ENCODE measurements around the gene ZNF487. TPM values are rescaled to one million over a fixed set of nuclear protein-coding genes. Genes with fewer than 3 reads are reported as not detected.
A peak's percentile ranks its signal among the peaks of the same experiment; 100 is the strongest.

The ZNF487 gene
- total and polyA plus RNA-seq, 2 experiments from 2014 or later = 5.5 to 11.0 TPM

- in situ Hi-C loops (cut with MboI) = no loop called here
- H3K4me3 ChIP-seq = no peak overlapping the region
- peaks cover 24% of the 10 kb centered on the region for H3K4me1 ChIP-seq (ENCODE audit: insufficient read depth)
- peaks cover 43% of the 10 kb centered on the region for H3K36me3 ChIP-seq (ENCODE audit: low read depth)
- H3K9me3 ChIP-seq (ENCODE audit: low read depth) = no peaks in the 10 kb centered on the region
- H3K27ac ChIP-seq = 0 out of 2 replicates have a peak overlapping the region, but pooled peaks have one; percentile 14
- peaks cover 2% of the 10 kb centered on the region; the same call in 1 of the 2 replicates for H4K20me1 ChIP-seq (ENCODE audit: insufficient read depth)
- WGBS, 2 experiments (ENCODE audit: low coverage in 1 of 2, low lambda C conversion rate in 2 of 2, missing lambda C conversion rate in 2 of 2) = 86 to 90% methylated on average over 3 of the region's 3 CpGs
- H3K4me2 ChIP-seq (ENCODE audit: unreplicated experiment) = no peak overlapping the region
- TF ChIP-seq EZH2 (IDR thresholded peaks at IDR 0.05; ENCODE audit: insufficient read depth, poor library complexity, severe bottlenecking) (no peak), EZH2phosphoT487 (IDR thresholded peaks at IDR 0.05; ENCODE audit: insufficient read depth, low read depth) (no peak)
- H3K27me3 ChIP-seq (replicated peaks; ENCODE audit: insufficient read depth) = no peaks in the 10 kb centered on the region
- 0 out of 2 replicates have a peak overlapping the region, but pooled peaks have one; percentile 86 for H3K9ac ChIP-seq
- H3F3A ChIP-seq (ENCODE audit: insufficient read depth) = peaks cover 34% of the 10 kb centered on the region
- no peak for DNase-seq
- no peak overlapping the region for H2AFZ ChIP-seq
- peaks cover 97% of the 10 kb centered on the region for H3K79me2 ChIP-seq (ENCODE audit: insufficient read depth)
- no peaks in the 10 kb centered on the region for H3K9me2 ChIP-seq (ENCODE audit: insufficient read depth)
These were observed 43.1 kb upstream of the ZNF487 start for GRCh38 chr10:43393606-43394360.

GRCh38 chr10:43394868-43395267 lies 42.0 kb upstream of the ZNF487 start:
- Histone ChIP-seq H3K79me2 (ENCODE audit: insufficient read depth) (peaks cover 97% of the 10 kb centered on the region), H4K20me1 (ENCODE audit: insufficient read depth) (peaks cover 10% of the 10 kb centered on the region), H3K4me3 (peak overlapping the region; percentile 75; the same call in 1 of the 2 replicates), H3K4me2 (ENCODE audit: unreplicated experiment) (peak overlapping the region; percentile 86), H3F3A (ENCODE audit: insufficient read depth) (peaks cover 36% of the 10 kb centered on the region), H3K36me3 (ENCODE audit: low read depth) (peaks cover 33% of the 10 kb centered on the region), H3K9me3 (ENCODE audit: low read depth) (no peaks in the 10 kb centered on the region), H3K27me3 (replicated peaks; ENCODE audit: insufficient read depth) (no peaks in the 10 kb centered on the region), H3K9ac (peak overlapping the region; percentile 86), H3K27ac (peak overlapping the region; percentile 87; the same call in 1 of the 2 replicates), H3K9me2 (ENCODE audit: insufficient read depth) (no peaks in the 10 kb centered on the region), H3K4me1 (ENCODE audit: insufficient read depth) (peaks cover 35% of the 10 kb centered on the region), H2AFZ (no peak overlapping the region)
- 78 to 88% methylated on average over 6 of the region's 6 CpGs for WGBS, 2 experiments (ENCODE audit: low coverage in 1 of 2, low lambda C conversion rate in 2 of 2, missing lambda C conversion rate in 2 of 2)
- DNase-seq = no peak
- TF ChIP-seq EZH2phosphoT487 (IDR thresholded peaks at IDR 0.05; ENCODE audit: insufficient read depth, low read depth) (no peak), EZH2 (IDR thresholded peaks at IDR 0.05; ENCODE audit: insufficient read depth, poor library complexity, severe bottlenecking) (no peak)
- in situ Hi-C loops (cut with MboI) = no loop called here

- Histone ChIP-seq H3K9me3 (ENCODE audit: low read depth) (no peaks in the 10 kb centered on the region), H3K79me2 (ENCODE audit: insufficient read depth) (peaks cover 97% of the 10 kb centered on the region), H3K27ac (peak overlapping the region; percentile 87), H3K4me1 (ENCODE audit: insufficient read depth) (peaks cover 43% of the 10 kb centered on the region), H3K9ac (peak overlapping the region; percentile 86), H3K4me3 (peak overlapping the region; percentile 75), H3K9me2 (ENCODE audit: insufficient read depth) (no peaks in the 10 kb centered on the region), H4K20me1 (ENCODE audit: insufficient read depth) (peaks cover 17% of the 10 kb centered on the region), H3K36me3 (ENCODE audit: low read depth) (peaks cover 31% of the 10 kb centered on the region), H3K4me2 (ENCODE audit: unreplicated experiment) (peak overlapping the region; percentile 86), H3K27me3 (replicated peaks; ENCODE audit: insufficient read depth) (no peaks in the 10 kb centered on the region), H2AFZ (no peak overlapping the region), H3F3A (ENCODE audit: insufficient read depth) (peaks cover 38% of the 10 kb centered on the region)
- in situ Hi-C loops (cut with MboI) = no loop called here
- TF ChIP-seq EZH2 (IDR thresholded peaks at IDR 0.05; ENCODE audit: insufficient read depth, poor library complexity, severe bottlenecking) (no peak), EZH2phosphoT487 (IDR thresholded peaks at IDR 0.05; ENCODE audit: insufficient read depth, low read depth) (no peak)
- WGBS, 2 experiments (ENCODE audit: low coverage in 1 of 2, low lambda C conversion rate in 2 of 2, missing lambda C conversion rate in 2 of 2) = 33 to 41% methylated on average over 18 of the region's 18 CpGs
- peak; percentile 44 for DNase-seq
These were observed 41.3 kb upstream of the ZNF487 start for GRCh38 chr10:43395571-43396060.

DNA sequence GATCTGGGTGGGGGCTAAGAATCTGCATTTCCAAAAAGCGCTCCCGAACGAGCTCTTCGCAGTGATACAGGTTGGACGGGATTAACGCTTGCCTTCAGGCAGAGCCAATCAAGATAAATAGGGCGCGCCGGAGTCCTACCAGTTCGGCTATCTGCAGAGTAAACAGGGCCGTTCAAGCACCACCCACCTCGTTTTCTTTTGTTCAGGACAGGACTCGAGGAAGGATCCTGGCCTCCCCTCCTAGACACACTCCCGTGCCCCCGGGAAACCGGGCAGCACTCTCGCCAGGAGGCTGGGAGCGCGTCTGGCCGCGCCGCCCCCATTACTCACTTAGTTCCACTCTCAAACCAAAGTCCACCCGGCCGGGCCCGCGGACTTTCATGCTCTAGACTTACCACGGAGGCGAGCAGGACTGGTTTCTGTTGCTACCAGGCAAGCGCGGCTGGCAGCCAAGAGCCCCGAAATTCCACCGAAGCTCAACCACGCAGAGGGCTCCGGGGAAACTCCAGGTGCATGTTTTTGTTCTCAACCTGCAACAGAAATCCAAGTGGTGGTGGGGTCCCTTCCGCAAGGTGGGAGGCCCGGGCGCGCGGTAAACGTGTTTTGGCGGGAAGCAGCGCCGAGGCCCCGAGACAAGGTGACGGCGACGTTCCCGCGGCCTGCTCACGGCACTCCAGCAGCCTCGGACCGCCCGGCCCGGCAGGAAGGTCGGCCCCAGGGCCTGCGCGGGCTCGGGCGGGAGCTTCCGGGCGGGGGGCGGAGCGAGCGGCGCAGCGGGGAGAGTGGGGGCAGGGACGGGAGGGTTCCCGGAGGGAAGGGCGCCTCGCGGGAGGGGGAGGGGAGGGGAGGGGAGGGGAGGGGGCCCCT lies 40.6 kb upstream of the ZNF487 start:
- peak overlapping the region; percentile 12; the same call in 1 of the 2 replicates for H2AFZ ChIP-seq
- H3K9me2 ChIP-seq (ENCODE audit: insufficient read depth) = no peaks in the 10 kb centered on the region
- no peaks in the 10 kb centered on the region for H3K27me3 ChIP-seq (replicated peaks; ENCODE audit: insufficient read depth)
- peaks cover 31% of the 10 kb centered on the region for H3K36me3 ChIP-seq (ENCODE audit: low read depth)
- 7 to 8% methylated on average over 56 to 67 of the region's 71 CpGs for WGBS, 2 experiments (ENCODE audit: low coverage in 1 of 2, low lambda C conversion rate in 2 of 2, missing lambda C conversion rate in 2 of 2)
- peaks cover 44% of the 10 kb centered on the region for H3F3A ChIP-seq (ENCODE audit: insufficient read depth)
- H3K4me3 ChIP-seq = peak overlapping the region; percentile 75
- peaks cover 48% of the 10 kb centered on the region for H3K4me1 ChIP-seq (ENCODE audit: insufficient read depth)
- peaks cover 97% of the 10 kb centered on the region for H3K79me2 ChIP-seq (ENCODE audit: insufficient read depth)
- TF ChIP-seq EZH2 (IDR thresholded peaks at IDR 0.05; ENCODE audit: insufficient read depth, poor library complexity, severe bottlenecking) = no peak
- no peak for TF ChIP-seq EZH2phosphoT487 (IDR thresholded peaks at IDR 0.05; ENCODE audit: insufficient read depth, low read depth)
- DNase-seq = peak; percentile 84
- H3K9ac ChIP-seq = peak overlapping the region; percentile 86
- peak overlapping the region; percentile 86 for H3K4me2 ChIP-seq (ENCODE audit: unreplicated experiment)
- in situ Hi-C loops (cut with MboI) = no loop called here
- peaks cover 19% of the 10 kb centered on the region for H4K20me1 ChIP-seq (ENCODE audit: insufficient read depth)
- H3K27ac ChIP-seq = peak overlapping the region; percentile 87
- H3K9me3 ChIP-seq (ENCODE audit: low read depth) = no peaks in the 10 kb centered on the region

Data from GM23248 (cell line).